DMS53 treated with DMSO at 0.1 percent for 48 hours (cell line): ENCODE data around the gene MCC.

ENCODE experiments used
- DNase-seq: peaks from one replicate; lab custom pipeline; 2025; ENCODE audit not compliant: unreplicated experiment; lab: John Stamatoyannopoulos, UW

MCC gene

GRCh38 chr5:113042491-113043243 lies 445.6 kb downstream of the MCC start:
- no peak for DNase-seq

- no peak for DNase-seq
These were observed 447.5 kb downstream of the MCC start for GRCh38 chr5:113040672-113041260.

GRCh38 chr5:113039934-113040285 lies 448.3 kb downstream of the MCC start:
- DNase-seq, result no peak

GRCh38 chr5:113039229-113039933 lies 448.9 kb downstream of the MCC start:
- no peak for DNase-seq

GRCh38 chr5:113038714-113039113 lies 449.5 kb downstream of the MCC start:
- no peak for DNase-seq

- no peak for DNase-seq
These were observed 450.1 kb downstream of the MCC start for GRCh38 chr5:113038136-113038535.

GRCh38 chr5:113036826-113037225 lies 451.4 kb downstream of the MCC start:
- no peak for DNase-seq

- no peak for DNase-seq
These were observed 451.9 kb downstream of the MCC start for GRCh38 chr5:113036321-113036720.

GRCh38 chr5:113035096-113035495 lies 453.2 kb downstream of the MCC start:
- DNase-seq, result no peak

GRCh38 chr5:113034182-113034773 lies 454.0 kb downstream of the MCC start:
- no peak for DNase-seq

GRCh38 chr5:113031557-113031956 lies 456.7 kb downstream of the MCC start:
- DNase-seq, result no peak

GRCh38 chr5:113031104-113031503 lies 457.1 kb downstream of the MCC start:
- DNase-seq, result no peak

- DNase-seq, result no peak
These were observed 458.6 kb downstream of the MCC start for GRCh38 chr5:113029614-113030013.

GRCh38 chr5:113027431-113027830 lies 460.8 kb downstream of the MCC start:
- DNase-seq, result no peak

GRCh38 chr5:113027015-113027414 lies 461.2 kb downstream of the MCC start:
- DNase-seq, result no peak

- no peak for DNase-seq
These were observed 462.0 kb downstream of the MCC start for GRCh38 chr5:113026211-113026610.

GRCh38 chr5:113025596-113025995 lies 462.7 kb downstream of the MCC start:
- DNase-seq, result no peak

GRCh38 chr5:113024076-113024697 lies 464.1 kb downstream of the MCC start:
- no peak for DNase-seq

- no peak for DNase-seq
These were observed 465.6 kb downstream of the MCC start for GRCh38 chr5:113022661-113023060.

- peak; percentile 18 for DNase-seq
These were observed 467.6 kb downstream of the MCC start for GRCh38 chr5:113020461-113021273.
